ENCODE results near the gene SMG5. TPM values are rescaled to one million over a fixed set of nuclear protein-coding genes. Genes with fewer than 3 reads are reported as not detected.
A peak's percentile ranks its signal among the peaks of the same experiment; 100 is the strongest.

Gene SMG5
- total and polyA plus RNA-seq, 2 donors (not counting 1 experiment from before 2014, with no cell fraction given): 18.6 to 65.9 TPM

DNA sequence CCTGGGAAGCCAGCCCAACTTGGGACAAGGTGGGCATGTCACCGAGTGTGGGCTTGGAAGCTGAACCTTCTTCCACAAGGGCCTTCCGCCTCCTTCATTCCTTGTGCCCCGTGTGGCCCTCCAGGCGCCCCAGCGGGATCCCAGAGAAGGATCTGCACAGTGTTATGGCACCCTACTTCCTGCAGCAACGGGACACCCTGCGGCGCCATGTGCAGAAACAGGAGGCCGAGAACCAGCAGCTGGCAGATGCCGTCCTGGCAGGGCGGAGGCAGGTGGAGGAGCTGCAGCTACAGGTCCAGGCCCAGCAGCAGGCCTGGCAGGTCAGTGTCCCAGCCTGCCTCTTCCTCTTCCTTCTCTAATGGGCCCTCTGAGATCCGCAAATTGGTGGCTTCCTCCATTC is 46.5 kb downstream of the SMG5 start:
- Histone ChIP-seq H4K20me1 (ENCODE audit: control insufficient read depth, extremely low read depth, insufficient read depth, low read length) (no peaks in the 10 kb centered on the region), H3K9ac (ENCODE audit: insufficient read depth, low read length) (no peak overlapping the region), H3K4me3 (replicated peaks in 1 of 4; ENCODE audit: control extremely low read depth in 1 of 4, insufficient read depth in 1 of 4, low read depth in 3 of 4, low read length in 4 of 4) (no peak overlapping the region), H3K4me1 (ENCODE audit: control insufficient read depth, extremely low read depth, insufficient read depth, low read length) (peaks cover 14% of the 10 kb centered on the region), H3K36me3 (ENCODE audit: control insufficient read depth, insufficient read depth, low read length) (peaks cover 7% of the 10 kb centered on the region), H2AFZ (ENCODE audit: low read length) (no peak overlapping the region), H3K79me2 (ENCODE audit: control insufficient read depth, insufficient read depth, low read length) (no peaks in the 10 kb centered on the region), H3K27ac (ENCODE audit: insufficient read depth, low read length) (no peak overlapping the region), H3K9me3 (ENCODE audit: control insufficient read depth, insufficient read depth, low read depth, low read length) (no peaks in the 10 kb centered on the region), H3K4me2 (ENCODE audit: extremely low read depth, insufficient read depth, low read length) (no peak overlapping the region), H3K27me3 (ENCODE audit: control insufficient read depth, insufficient read depth, low read length) (no peaks in the 10 kb centered on the region)
- no peak for DNase-seq (ENCODE audit: low read depth in 2 of 2)
- TF ChIP-seq EZH2 (IDR thresholded peaks at IDR 0.05; ENCODE audit: low read length, missing control alignments) (no peak), CTCF (conservative IDR thresholded peaks at IDR 0.05 in 1 of 2, IDR thresholded peaks at IDR 0.05 in 1 of 2; ENCODE audit: low read depth in 1 of 2, low read length in 2 of 2) (no peak)

DNA sequence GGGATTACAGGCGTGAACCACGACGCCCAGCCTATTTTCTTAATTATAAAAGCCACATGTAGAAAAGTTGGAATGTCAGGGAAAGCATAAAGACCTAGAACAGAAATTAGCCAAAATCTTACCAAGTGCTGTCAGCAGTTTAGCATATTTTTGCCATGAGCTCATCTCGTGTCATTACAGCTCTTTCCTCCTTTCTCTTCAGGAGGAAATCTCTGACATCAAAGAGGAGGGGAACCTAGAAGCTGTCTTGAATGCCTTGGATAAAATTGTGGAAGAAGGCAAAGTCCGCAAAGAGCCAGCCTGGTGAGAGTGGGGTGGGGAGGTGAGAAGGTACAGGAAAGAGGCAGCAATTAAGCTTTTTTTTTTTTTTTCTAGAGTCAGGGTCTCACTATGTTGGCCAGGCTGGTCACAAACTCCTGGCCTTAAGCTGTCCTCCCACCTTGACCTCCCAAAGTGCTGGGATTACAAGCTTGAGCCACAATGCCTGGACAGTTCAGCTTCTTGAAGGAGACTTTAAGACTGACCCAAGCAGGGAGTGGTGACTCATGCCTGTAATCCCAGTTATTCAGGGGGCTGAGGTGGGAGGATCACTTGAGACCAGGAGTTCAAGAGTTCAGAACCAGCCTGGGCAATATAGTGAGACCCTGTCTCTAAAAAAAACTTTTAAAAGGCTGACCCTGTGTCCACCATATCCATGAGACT is 49.0 kb downstream of the SMG5 start:
- no peaks in the 10 kb centered on the region for H3K27me3 ChIP-seq (ENCODE audit: control insufficient read depth, insufficient read depth, low read length)
- peak; percentile 73 to 91 for DNase-seq (ENCODE audit: low read depth in 2 of 2)
- H3K79me2 ChIP-seq (ENCODE audit: control insufficient read depth, insufficient read depth, low read length): no peaks in the 10 kb centered on the region
- H3K9ac ChIP-seq (ENCODE audit: insufficient read depth, low read length): no peak overlapping the region
- no peak overlapping the region for H2AFZ ChIP-seq (ENCODE audit: low read length)
- peak overlapping the region; percentile 68 for H3K4me2 ChIP-seq (ENCODE audit: extremely low read depth, insufficient read depth, low read length)
- H3K9me3 ChIP-seq (ENCODE audit: control insufficient read depth, insufficient read depth, low read depth, low read length): no peaks in the 10 kb centered on the region
- TF ChIP-seq EZH2 (IDR thresholded peaks at IDR 0.05; ENCODE audit: low read length, missing control alignments) (no peak), CTCF (conservative IDR thresholded peaks at IDR 0.05 in 1 of 2, IDR thresholded peaks at IDR 0.05 in 1 of 2; ENCODE audit: low read depth in 1 of 2, low read length in 2 of 2) (no peak)
- no peak overlapping the region for H3K4me3 ChIP-seq (replicated peaks in 1 of 4; ENCODE audit: control extremely low read depth in 1 of 4, insufficient read depth in 1 of 4, low read depth in 3 of 4, low read length in 4 of 4)
- H4K20me1 ChIP-seq (ENCODE audit: control insufficient read depth, extremely low read depth, insufficient read depth, low read length): no peaks in the 10 kb centered on the region
- H3K36me3 ChIP-seq (ENCODE audit: control insufficient read depth, insufficient read depth, low read length): peaks cover 6% of the 10 kb centered on the region
- peaks cover 14% of the 10 kb centered on the region for H3K4me1 ChIP-seq (ENCODE audit: control insufficient read depth, extremely low read depth, insufficient read depth, low read length)
- H3K27ac ChIP-seq (ENCODE audit: insufficient read depth, low read length): peak overlapping the region; percentile 95

- no peaks in the 10 kb centered on the region for H3K9me3 ChIP-seq (ENCODE audit: control insufficient read depth, insufficient read depth, low read depth, low read length)
- no peak overlapping the region for H3K4me2 ChIP-seq (ENCODE audit: extremely low read depth, insufficient read depth, low read length)
- H3K9ac ChIP-seq (ENCODE audit: insufficient read depth, low read length): no peak overlapping the region
- no peaks in the 10 kb centered on the region for H4K20me1 ChIP-seq (ENCODE audit: control insufficient read depth, extremely low read depth, insufficient read depth, low read length)
- H3K79me2 ChIP-seq (ENCODE audit: control insufficient read depth, insufficient read depth, low read length): no peaks in the 10 kb centered on the region
- H3K27me3 ChIP-seq (ENCODE audit: control insufficient read depth, insufficient read depth, low read length): no peaks in the 10 kb centered on the region
- TF ChIP-seq CTCF (conservative IDR thresholded peaks at IDR 0.05 in 1 of 2, IDR thresholded peaks at IDR 0.05 in 1 of 2; ENCODE audit: low read depth in 1 of 2, low read length in 2 of 2) (no peak), EZH2 (IDR thresholded peaks at IDR 0.05; ENCODE audit: low read length, missing control alignments) (no peak)
- H3K27ac ChIP-seq (ENCODE audit: insufficient read depth, low read length): no peak overlapping the region
- peaks cover 14% of the 10 kb centered on the region for H3K4me1 ChIP-seq (ENCODE audit: control insufficient read depth, extremely low read depth, insufficient read depth, low read length)
- no peak overlapping the region for H3K4me3 ChIP-seq (replicated peaks in 1 of 4; ENCODE audit: control extremely low read depth in 1 of 4, insufficient read depth in 1 of 4, low read depth in 3 of 4, low read length in 4 of 4)
- H2AFZ ChIP-seq (ENCODE audit: low read length): no peak overlapping the region
- no peak for DNase-seq (ENCODE audit: low read depth in 2 of 2)
- H3K36me3 ChIP-seq (ENCODE audit: control insufficient read depth, insufficient read depth, low read length): peaks cover 6% of the 10 kb centered on the region
Observed at GRCh38 chr1:156232201-156232894, 50.3 kb downstream of the SMG5 start.
